Loucy (cell line): ENCODE results near the gene DNM3.

Experiments used
- H2AFZ ChIP-seq: fragments of 200-600 bp; sonication (generic); 2 replicates; pipeline ENCODE4 v1.6.0; 2016; ENCODE audit warnings: antibody characterized with exemption, mild to moderate bottlenecking, low read length, moderate library complexity
- H3F3A ChIP-seq: fragments of 200-600 bp; 2 replicates; pipeline ENCODE4 v1.6.0; 2016; ENCODE audit warnings: antibody characterized with exemption, low read depth, mild to moderate bottlenecking
- H3K27me3 ChIP-seq: fragments of 200-600 bp; sonication (generic); 2 replicates; pipeline ENCODE4 v1.6.1; 2014; ENCODE audit warnings: low read length, mild to moderate bottlenecking; ENCODE audit not compliant: insufficient read depth, poor library complexity, severe bottlenecking
- H3K36me3 ChIP-seq: fragments of 200-600 bp; sonication (generic); 2 replicates; pipeline ENCODE4 v1.6.1; 2016; ENCODE audit warnings: low read length; ENCODE audit not compliant: insufficient read depth
- H3K4me1 ChIP-seq: fragments of 200-600 bp; sonication (generic); 2 replicates; pipeline ENCODE4 v1.5.1; 2014; ENCODE audit warnings: low read length, mild to moderate bottlenecking; ENCODE audit not compliant: insufficient read depth, poor library complexity, severe bottlenecking
- H3K4me2 ChIP-seq: fragments of 200-600 bp; sonication (generic); 2 replicates; pipeline ENCODE4 v1.6.0; 2014; ENCODE audit warnings: antibody characterized with exemption, low read length, low read depth, mild to moderate bottlenecking; ENCODE audit not compliant: poor library complexity, severe bottlenecking
- H3K4me3 ChIP-seq: fragments of 200-600 bp; sonication (generic); 2 replicates; pipeline ENCODE4 v1.5.1; 2014; ENCODE audit warnings: low read length, mild to moderate bottlenecking, mixed read lengths; ENCODE audit not compliant: poor library complexity, severe bottlenecking
- H3K79me2 ChIP-seq: fragments of 200-600 bp; sonication (generic); 2 replicates; pipeline ENCODE4 v1.6.1; 2014; ENCODE audit warnings: low read length; ENCODE audit not compliant: insufficient read depth
- H3K9ac ChIP-seq: fragments of 200-600 bp; sonication (generic); 2 replicates; pipeline ENCODE4 v1.6.0; 2014; ENCODE audit warnings: mild to moderate bottlenecking, low read depth, low read length, moderate library complexity; ENCODE audit not compliant: poor library complexity, severe bottlenecking
- H3K9me2 ChIP-seq: fragments of 200-600 bp; sonication (generic); replicated peaks from 2 replicates; pipeline ENCODE4 v1.6.1; 2016; ENCODE audit warnings: low read depth, low read length, mixed read lengths
- H3K9me3 ChIP-seq: fragments of 200-600 bp; sonication (generic); 2 replicates; pipeline ENCODE4 v1.6.1; 2014; ENCODE audit warnings: mild to moderate bottlenecking, antibody characterized with exemption, low read length, low read depth; ENCODE audit not compliant: insufficient read depth
- H4K20me1 ChIP-seq: fragments of 200-600 bp; sonication (generic); 2 replicates; pipeline ENCODE4 v1.6.0; 2014; ENCODE audit warnings: antibody characterized with exemption, low read length, mild to moderate bottlenecking; ENCODE audit not compliant: insufficient read depth, poor library complexity, severe bottlenecking
- EZH2phosphoT487 ChIP-seq: fragments of 200-600 bp; IDR thresholded peaks from 2 replicates; pipeline ENCODE4 v1.6.1; 2018; ENCODE audit warnings: antibody characterized with exemption, mild to moderate bottlenecking, moderate library complexity, borderline replicate concordance
- TF ChIP-seq, protein P1 (sequence below): fragments of 200-600 bp; sonication (generic); conservative IDR thresholded peaks from 2 replicates; pipeline ENCODE4 v1.5.1; 2014; ENCODE audit warnings: mild to moderate bottlenecking, antibody characterized with exemption, low read length

DNM3 gene

DNA sequence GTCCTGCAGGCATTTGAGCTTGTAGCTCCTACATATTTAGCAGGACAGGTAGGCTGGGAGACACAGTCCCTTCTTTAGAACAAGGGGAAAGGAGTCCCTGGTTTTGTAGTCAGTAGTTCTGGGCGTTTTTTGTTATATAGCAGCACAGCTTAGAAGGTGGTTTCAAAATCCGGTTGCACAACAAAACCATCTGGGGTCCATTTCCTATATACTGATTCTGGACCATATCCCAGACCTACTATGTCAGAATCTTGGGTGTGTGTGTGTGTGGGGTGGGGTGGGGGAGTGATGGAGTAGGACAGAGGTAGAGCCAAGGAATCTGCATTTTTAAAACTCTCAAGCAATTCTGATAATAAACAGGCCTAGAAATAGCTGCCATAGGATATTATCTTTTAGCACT is 38.3 kb upstream of the DNM3 start:
- TF ChIP-seq, protein P1, sequence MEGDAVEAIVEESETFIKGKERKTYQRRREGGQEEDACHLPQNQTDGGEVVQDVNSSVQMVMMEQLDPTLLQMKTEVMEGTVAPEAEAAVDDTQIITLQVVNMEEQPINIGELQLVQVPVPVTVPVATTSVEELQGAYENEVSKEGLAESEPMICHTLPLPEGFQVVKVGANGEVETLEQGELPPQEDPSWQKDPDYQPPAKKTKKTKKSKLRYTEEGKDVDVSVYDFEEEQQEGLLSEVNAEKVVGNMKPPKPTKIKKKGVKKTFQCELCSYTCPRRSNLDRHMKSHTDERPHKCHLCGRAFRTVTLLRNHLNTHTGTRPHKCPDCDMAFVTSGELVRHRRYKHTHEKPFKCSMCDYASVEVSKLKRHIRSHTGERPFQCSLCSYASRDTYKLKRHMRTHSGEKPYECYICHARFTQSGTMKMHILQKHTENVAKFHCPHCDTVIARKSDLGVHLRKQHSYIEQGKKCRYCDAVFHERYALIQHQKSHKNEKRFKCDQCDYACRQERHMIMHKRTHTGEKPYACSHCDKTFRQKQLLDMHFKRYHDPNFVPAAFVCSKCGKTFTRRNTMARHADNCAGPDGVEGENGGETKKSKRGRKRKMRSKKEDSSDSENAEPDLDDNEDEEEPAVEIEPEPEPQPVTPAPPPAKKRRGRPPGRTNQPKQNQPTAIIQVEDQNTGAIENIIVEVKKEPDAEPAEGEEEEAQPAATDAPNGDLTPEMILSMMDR = no peak
- no peak for TF ChIP-seq EZH2phosphoT487
- no peaks in the 10 kb centered on the region for H3K9me3 ChIP-seq
- H3K4me1 ChIP-seq = peaks cover 3% of the 10 kb centered on the region
- no peaks in the 10 kb centered on the region for H3F3A ChIP-seq
- H3K27me3 ChIP-seq = no peaks in the 10 kb centered on the region
- no peak overlapping the region for H2AFZ ChIP-seq
- H3K4me2 ChIP-seq = no peak overlapping the region
- no peak overlapping the region for H3K9ac ChIP-seq
- H3K79me2 ChIP-seq = no peaks in the 10 kb centered on the region
- H3K36me3 ChIP-seq = peaks cover 4% of the 10 kb centered on the region; the same call in 1 of the 2 replicates
- no peak overlapping the region for H3K4me3 ChIP-seq
- no peaks in the 10 kb centered on the region for H3K9me2 ChIP-seq
- H4K20me1 ChIP-seq = no peaks in the 10 kb centered on the region

DNA sequence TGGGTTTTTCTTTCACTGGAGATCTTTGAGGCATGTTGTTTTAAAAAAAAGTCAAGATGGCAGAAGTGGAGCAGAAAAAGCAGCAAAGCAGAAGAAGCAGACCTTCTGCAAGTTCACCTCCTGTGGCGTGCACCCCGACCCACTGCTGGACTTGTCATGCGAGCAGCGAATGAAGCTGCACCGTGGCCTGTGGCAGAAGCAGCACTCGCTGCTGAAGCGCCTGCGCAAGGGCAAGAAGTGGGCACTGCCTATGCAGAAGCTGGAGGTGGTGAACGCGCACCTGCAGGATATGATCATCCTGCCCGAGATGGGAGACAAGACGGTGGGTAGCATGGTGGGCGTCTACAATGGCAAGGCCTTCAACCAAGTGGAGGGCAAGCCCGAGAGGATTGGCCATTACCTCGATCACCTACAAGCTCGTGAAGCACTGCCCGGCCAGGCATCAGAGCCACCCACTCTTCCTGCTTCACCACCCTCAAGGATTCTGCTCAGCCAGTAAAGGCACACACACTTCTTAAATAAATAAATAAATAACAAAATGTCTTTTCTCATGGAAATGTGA is 37.8 kb upstream of the DNM3 start:
- no peaks in the 10 kb centered on the region for H4K20me1 ChIP-seq
- H3K9ac ChIP-seq = no peak overlapping the region
- H3K27me3 ChIP-seq = no peaks in the 10 kb centered on the region
- H3K4me1 ChIP-seq = peaks cover 3% of the 10 kb centered on the region
- TF ChIP-seq EZH2phosphoT487 = no peak
- TF ChIP-seq, protein P1 = no peak
- H3K79me2 ChIP-seq = no peaks in the 10 kb centered on the region
- no peaks in the 10 kb centered on the region for H3K9me3 ChIP-seq
- no peak overlapping the region for H2AFZ ChIP-seq
- no peak overlapping the region for H3K4me3 ChIP-seq
- no peak overlapping the region for H3K4me2 ChIP-seq
- H3F3A ChIP-seq = no peaks in the 10 kb centered on the region
- H3K9me2 ChIP-seq = no peaks in the 10 kb centered on the region
- H3K36me3 ChIP-seq = no peaks in the 10 kb centered on the region; the same call in 1 of the 2 replicates

DNA sequence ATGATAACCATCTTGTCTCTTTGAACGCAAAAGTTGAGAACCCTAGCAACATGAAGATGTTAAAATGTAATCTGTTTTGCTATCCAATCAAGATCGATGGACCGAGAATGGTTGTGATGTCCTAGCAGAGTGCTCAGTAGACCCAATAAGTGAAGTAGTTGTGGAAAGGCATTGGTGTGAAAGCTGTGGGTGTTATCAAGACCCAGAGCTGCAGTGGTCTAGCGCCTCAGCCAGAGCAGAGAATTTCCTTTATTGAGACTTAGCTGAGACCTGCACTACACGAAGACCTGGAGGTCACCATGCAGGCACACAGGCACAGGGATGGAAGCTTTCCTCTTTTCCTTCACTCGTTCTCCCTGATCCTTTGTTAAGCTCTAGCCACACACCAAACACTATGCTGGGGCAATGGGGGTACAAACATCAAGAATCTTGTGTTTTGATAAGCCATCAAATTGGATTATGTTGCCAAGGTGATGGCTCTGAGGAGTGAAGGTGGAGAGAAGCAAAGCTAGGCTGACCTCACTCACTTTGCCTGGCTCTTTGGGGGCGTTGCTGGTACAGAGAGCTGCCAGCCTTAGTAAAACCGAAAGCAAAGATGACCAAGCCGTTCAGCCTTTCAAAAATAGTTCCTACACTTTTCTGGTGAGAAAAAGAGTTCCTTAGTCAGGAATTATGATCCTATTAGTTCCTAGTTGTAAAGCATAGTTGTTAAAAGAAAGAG is 35.7 kb upstream of the DNM3 start:
- no peak overlapping the region for H2AFZ ChIP-seq
- H3K4me2 ChIP-seq = no peak overlapping the region
- H3K4me3 ChIP-seq = no peak overlapping the region

More for the DNA sequence above, 35.7 kb upstream of the DNM3 start:
- Histone ChIP-seq H3K9me2 (no peaks in the 10 kb centered on the region), H3K9ac (no peak overlapping the region), H3K79me2 (no peaks in the 10 kb centered on the region), H3K27me3 (no peaks in the 10 kb centered on the region), H4K20me1 (no peaks in the 10 kb centered on the region), H3K4me1 (peaks cover 3% of the 10 kb centered on the region), H3K9me3 (no peaks in the 10 kb centered on the region), H3K36me3 (no peaks in the 10 kb centered on the region; the same call in 1 of the 2 replicates), H3F3A (no peaks in the 10 kb centered on the region)
- TF ChIP-seq, protein P1 = no peak
- no peak for TF ChIP-seq EZH2phosphoT487
